Measurements from ENCODE around the gene DDX31.

Gene DDX31

DNA sequence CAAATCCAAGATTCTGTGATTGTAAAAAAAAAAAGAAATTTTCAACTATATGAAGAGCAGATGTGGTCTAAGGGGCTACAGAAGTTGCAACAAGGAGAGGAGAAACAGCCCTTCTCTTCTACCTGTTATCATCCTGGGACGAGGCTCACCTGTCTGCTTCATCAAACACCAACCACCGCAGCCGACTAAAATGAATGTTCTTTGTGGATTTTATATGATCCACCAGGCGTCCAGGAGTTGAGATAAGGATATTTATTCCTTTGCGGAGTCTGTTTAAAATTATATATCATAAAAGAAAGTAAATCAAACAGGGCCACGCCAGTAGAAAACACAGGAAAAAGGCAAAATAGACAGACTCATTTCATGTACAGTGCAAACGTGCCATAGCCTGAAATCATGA is 21.5 kb downstream of the DDX31 start:
- H3K9me3 ChIP-seq (ENCODE audit: insufficient read depth, low read depth, low read length), result no peaks in the 10 kb centered on the region
- no peak overlapping the region for H3K27ac ChIP-seq (ENCODE audit: low read depth, low read length)
- H3K36me3 ChIP-seq (ENCODE audit: insufficient read depth, low read length), result peaks cover 96% of the 10 kb centered on the region
- no peaks in the 10 kb centered on the region for H3K4me1 ChIP-seq (ENCODE audit: insufficient read depth, low read length)
- 90% methylated on average over 5 of the region's 7 CpGs for WGBS
- H3K27me3 ChIP-seq (ENCODE audit: insufficient read depth, low read length), result no peaks in the 10 kb centered on the region
- H3K9ac ChIP-seq (ENCODE audit: low read depth, low read length), result no peak overlapping the region
- no peak overlapping the region for H3K4me3 ChIP-seq (ENCODE audit: low read length)

DNA sequence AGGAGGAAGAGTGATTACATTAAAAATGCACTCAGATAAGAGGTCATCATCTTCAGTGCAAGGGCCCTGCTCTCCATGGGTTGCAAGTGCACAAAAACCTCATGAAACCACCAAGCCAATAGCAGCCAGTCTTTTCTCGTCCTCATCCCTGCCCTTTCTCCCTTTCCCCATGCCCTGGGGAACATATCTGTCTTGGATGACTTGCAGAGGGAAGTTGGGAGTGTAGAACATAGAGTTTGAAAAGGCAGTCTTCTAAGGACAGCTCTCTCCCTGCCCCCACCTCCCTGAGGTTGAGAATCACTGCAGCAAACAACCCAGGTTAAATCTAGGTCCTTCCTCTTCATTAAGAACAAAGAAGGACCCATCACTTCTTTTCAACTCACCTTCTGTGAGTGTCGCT is 22.0 kb downstream of the DDX31 start:
- Histone ChIP-seq H3K27ac (ENCODE audit: low read depth, low read length) (no peak overlapping the region), H3K36me3 (ENCODE audit: insufficient read depth, low read length) (peaks cover 100% of the 10 kb centered on the region), H3K4me3 (ENCODE audit: low read length) (no peak overlapping the region), H3K9ac (ENCODE audit: low read depth, low read length) (no peak overlapping the region), H3K9me3 (ENCODE audit: insufficient read depth, low read depth, low read length) (no peaks in the 10 kb centered on the region), H3K27me3 (ENCODE audit: insufficient read depth, low read length) (no peaks in the 10 kb centered on the region), H3K4me1 (ENCODE audit: insufficient read depth, low read length) (no peaks in the 10 kb centered on the region)
- WGBS, result 100% methylated on average over 2 of the region's 2 CpGs

DNA sequence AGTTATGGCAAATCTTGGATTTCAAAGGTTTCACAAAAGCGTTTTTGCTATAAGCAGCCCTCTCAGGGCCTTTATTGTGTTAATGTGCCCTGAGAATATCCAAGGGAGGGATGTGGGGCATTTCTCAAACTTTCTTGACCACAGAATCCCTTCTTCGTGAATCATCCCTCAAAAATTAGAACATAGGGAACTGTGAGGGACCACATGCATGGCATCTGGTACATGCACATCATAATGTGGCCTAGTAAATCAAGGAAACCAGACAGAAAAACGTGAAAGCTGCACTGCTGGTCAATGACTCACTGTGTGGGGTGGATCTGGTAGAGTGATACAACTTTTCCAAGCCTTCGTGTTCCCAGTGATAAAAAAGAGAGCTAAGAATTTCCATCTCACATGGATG is 22.4 kb downstream of the DDX31 start:
- Histone ChIP-seq H3K36me3 (ENCODE audit: insufficient read depth, low read length) (peaks cover 100% of the 10 kb centered on the region), H3K27ac (ENCODE audit: low read depth, low read length) (no peak overlapping the region), H3K27me3 (ENCODE audit: insufficient read depth, low read length) (no peaks in the 10 kb centered on the region), H3K9me3 (ENCODE audit: insufficient read depth, low read depth, low read length) (no peaks in the 10 kb centered on the region), H3K4me3 (ENCODE audit: low read length) (no peak overlapping the region), H3K4me1 (ENCODE audit: insufficient read depth, low read length) (no peaks in the 10 kb centered on the region), H3K9ac (ENCODE audit: low read depth, low read length) (no peak overlapping the region)
- WGBS, result 88% methylated on average over 4 of the region's 4 CpGs

DNA sequence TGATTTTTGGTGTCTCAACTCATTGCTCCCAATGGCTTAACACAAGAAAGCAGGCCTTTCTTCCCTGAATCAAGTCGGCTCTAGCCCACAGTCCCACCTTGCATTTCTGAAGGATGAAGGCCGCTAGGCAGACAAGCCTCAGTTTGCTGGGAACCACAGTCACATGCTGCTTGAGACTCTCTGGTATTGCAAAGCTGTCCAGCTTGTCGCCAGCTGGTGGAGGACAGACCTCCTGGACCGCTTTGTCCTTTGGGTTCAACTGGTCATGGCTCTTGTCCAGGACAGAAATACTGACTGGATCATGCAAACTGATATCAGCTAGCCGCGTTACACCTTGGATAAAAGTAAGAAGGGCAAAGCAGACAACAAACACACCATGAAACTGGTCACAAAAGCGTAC is 23.1 kb downstream of the DDX31 start:
- H3K27me3 ChIP-seq (ENCODE audit: insufficient read depth, low read length), result no peaks in the 10 kb centered on the region
- H3K36me3 ChIP-seq (ENCODE audit: insufficient read depth, low read length), result peaks cover 99% of the 10 kb centered on the region
- 94% methylated on average over 7 of the region's 7 CpGs for WGBS
- H3K27ac ChIP-seq (ENCODE audit: low read depth, low read length), result no peak overlapping the region
- H3K9ac ChIP-seq (ENCODE audit: low read depth, low read length), result no peak overlapping the region
- H3K4me1 ChIP-seq (ENCODE audit: insufficient read depth, low read length), result no peaks in the 10 kb centered on the region
- H3K4me3 ChIP-seq (ENCODE audit: low read length), result no peak overlapping the region
- no peaks in the 10 kb centered on the region for H3K9me3 ChIP-seq (ENCODE audit: insufficient read depth, low read depth, low read length)

DNA sequence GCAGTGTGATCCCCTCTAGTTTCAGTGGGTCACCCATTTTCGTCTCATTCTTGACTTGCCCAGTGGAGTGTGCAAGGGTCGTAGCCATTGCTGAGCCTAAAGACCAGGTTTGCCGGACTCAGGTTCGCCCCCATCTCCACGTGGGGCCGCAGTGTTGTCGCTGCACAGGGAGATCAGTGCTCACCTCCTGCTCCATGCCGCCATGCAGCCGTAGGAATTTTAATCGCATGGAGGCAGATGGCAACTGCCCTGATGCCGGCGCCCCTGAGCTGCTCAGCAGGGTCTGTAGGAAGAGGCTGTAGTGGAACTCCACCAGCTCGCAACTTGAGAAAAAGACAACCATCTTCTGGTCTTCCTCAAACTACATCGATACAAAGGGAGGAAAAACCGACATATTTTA is 24.1 kb downstream of the DDX31 start:
- Histone ChIP-seq H3K36me3 (ENCODE audit: insufficient read depth, low read length) (peaks cover 99% of the 10 kb centered on the region), H3K4me3 (ENCODE audit: low read length) (no peak overlapping the region), H3K27ac (ENCODE audit: low read depth, low read length) (no peak overlapping the region), H3K9me3 (ENCODE audit: insufficient read depth, low read depth, low read length) (no peaks in the 10 kb centered on the region), H3K4me1 (ENCODE audit: insufficient read depth, low read length) (no peaks in the 10 kb centered on the region), H3K9ac (ENCODE audit: low read depth, low read length) (no peak overlapping the region), H3K27me3 (ENCODE audit: insufficient read depth, low read length) (no peaks in the 10 kb centered on the region)
- WGBS, result 95% methylated on average over 15 of the region's 15 CpGs

DNA sequence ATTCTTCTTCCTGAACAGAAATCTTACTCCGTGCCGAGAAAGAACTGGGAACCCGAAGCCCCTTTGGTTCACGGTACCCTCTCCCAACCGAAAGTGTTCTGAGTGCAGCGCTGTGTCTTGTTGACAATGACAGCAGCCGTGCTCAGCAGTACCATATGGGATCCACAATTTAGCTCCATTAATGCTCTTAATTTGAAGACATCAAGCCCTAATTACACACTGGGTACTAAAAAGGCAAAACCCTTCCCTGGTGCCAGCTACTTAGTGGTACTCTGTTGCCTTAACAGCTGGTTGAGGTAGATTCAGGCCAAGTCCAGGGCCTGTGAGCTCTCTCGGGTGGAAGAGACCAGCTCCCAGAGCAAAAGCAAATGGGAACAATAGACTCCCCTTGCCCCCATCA is 24.5 kb downstream of the DDX31 start:
- WGBS, result 97% methylated on average over 8 of the region's 8 CpGs
- Histone ChIP-seq H3K27me3 (ENCODE audit: insufficient read depth, low read length) (no peaks in the 10 kb centered on the region), H3K36me3 (ENCODE audit: insufficient read depth, low read length) (peaks cover 99% of the 10 kb centered on the region), H3K27ac (ENCODE audit: low read depth, low read length) (no peak overlapping the region), H3K4me3 (ENCODE audit: low read length) (no peak overlapping the region), H3K9me3 (ENCODE audit: insufficient read depth, low read depth, low read length) (no peaks in the 10 kb centered on the region), H3K4me1 (ENCODE audit: insufficient read depth, low read length) (no peaks in the 10 kb centered on the region), H3K9ac (ENCODE audit: low read depth, low read length) (no peak overlapping the region)

DNA sequence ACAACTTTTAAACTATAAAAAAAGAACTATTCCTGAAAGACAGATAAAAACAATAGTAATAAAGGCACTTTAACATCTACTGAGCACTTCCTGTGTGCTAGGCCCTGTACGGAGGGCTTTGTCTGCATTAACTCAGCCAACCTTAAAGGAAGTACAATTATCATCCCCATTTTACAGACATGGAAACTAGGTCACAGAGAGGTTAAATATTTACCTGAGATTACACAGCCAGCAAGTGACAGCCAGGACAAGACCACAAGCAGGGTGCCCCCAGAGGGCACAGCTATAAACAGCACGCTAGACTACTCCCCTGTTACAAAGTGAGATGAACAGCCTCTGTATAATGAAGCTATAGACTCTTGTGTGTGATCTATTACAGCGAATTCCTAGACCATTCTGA is 25.5 kb downstream of the DDX31 start:
- Histone ChIP-seq H3K27me3 (ENCODE audit: insufficient read depth, low read length) (no peaks in the 10 kb centered on the region), H3K4me1 (ENCODE audit: insufficient read depth, low read length) (no peaks in the 10 kb centered on the region), H3K4me3 (ENCODE audit: low read length) (no peak overlapping the region), H3K9ac (ENCODE audit: low read depth, low read length) (no peak overlapping the region), H3K27ac (ENCODE audit: low read depth, low read length) (no peak overlapping the region), H3K9me3 (ENCODE audit: insufficient read depth, low read depth, low read length) (no peaks in the 10 kb centered on the region), H3K36me3 (ENCODE audit: insufficient read depth, low read length) (peaks cover 98% of the 10 kb centered on the region)
- WGBS, result 91% methylated on average over 3 of the region's 3 CpGs

DNA sequence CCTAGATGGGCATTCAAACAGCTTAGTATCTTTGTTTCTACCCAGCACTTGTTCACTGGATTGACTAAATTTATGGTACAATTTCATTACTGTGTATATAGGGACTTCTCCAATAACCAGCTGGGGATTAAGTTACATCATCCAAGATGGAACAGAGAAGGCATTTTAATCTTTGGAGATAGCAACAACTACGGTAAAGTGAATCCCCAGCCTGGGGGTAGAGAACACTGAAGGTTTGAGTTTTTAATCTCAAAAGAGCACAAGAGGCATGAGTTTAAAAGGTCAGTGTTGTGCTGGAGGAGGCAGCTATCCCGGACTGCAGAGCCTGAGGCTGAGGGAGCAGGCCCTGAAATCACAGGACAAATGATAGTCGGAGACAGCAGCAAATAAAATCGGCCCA is 28.6 kb downstream of the DDX31 start:
- Histone ChIP-seq H3K9me3 (ENCODE audit: insufficient read depth, low read depth, low read length) (no peaks in the 10 kb centered on the region), H3K9ac (ENCODE audit: low read depth, low read length) (no peak overlapping the region), H3K27me3 (ENCODE audit: insufficient read depth, low read length) (no peaks in the 10 kb centered on the region), H3K27ac (ENCODE audit: low read depth, low read length) (no peak overlapping the region), H3K36me3 (ENCODE audit: insufficient read depth, low read length) (peaks cover 95% of the 10 kb centered on the region), H3K4me3 (ENCODE audit: low read length) (no peak overlapping the region), H3K4me1 (ENCODE audit: insufficient read depth, low read length) (no peaks in the 10 kb centered on the region)
- 91% methylated on average over 4 of the region's 4 CpGs for WGBS

DNA sequence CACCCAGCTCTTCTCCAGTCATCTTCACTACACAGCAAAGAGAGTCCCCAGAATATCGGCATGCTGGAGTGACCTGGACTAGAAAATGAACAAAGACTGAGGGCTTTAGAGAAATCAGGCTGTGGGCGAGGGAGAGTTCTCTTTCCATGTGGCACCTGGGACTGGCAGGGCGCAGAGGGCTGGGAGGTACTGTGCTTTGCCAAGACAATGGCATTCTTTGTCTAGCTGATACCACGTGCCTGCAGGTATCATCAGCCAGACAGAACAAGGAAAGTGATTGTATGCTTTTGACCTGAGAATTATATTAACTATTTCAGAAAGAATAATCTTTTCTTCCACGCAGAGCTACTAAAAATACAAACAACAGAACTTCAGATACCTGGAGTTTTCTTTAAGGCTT is 30.5 kb downstream of the DDX31 start:
- Histone ChIP-seq H3K9me3 (ENCODE audit: insufficient read depth, low read depth, low read length) (no peaks in the 10 kb centered on the region), H3K4me1 (ENCODE audit: insufficient read depth, low read length) (no peaks in the 10 kb centered on the region), H3K36me3 (ENCODE audit: insufficient read depth, low read length) (peaks cover 80% of the 10 kb centered on the region), H3K9ac (ENCODE audit: low read depth, low read length) (no peak overlapping the region), H3K27ac (ENCODE audit: low read depth, low read length) (no peak overlapping the region), H3K27me3 (ENCODE audit: insufficient read depth, low read length) (no peaks in the 10 kb centered on the region), H3K4me3 (ENCODE audit: low read length) (no peak overlapping the region)
- 94% methylated on average over 5 of the region's 5 CpGs for WGBS

DNA sequence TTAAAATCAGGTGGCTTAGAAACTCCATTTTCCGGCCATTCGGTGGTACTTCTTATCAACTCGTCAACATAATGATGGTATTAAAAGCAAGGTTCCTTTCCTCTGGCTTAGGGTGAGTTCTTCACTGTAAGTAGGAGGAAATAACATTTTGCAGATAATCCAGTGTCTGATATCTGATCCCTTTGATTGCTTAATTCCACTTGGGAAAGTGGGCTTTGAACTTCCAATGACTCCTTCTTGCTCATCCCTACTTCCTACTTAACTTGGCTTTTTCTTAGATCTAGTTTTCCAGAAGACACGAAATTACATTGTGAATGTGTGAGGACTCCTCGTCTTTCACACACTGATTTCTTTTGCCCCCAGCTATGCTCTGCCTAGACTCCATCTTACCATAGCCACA is 31.5 kb downstream of the DDX31 start:
- Histone ChIP-seq H3K9me3 (ENCODE audit: insufficient read depth, low read depth, low read length) (no peaks in the 10 kb centered on the region), H3K27ac (ENCODE audit: low read depth, low read length) (no peak overlapping the region), H3K9ac (ENCODE audit: low read depth, low read length) (no peak overlapping the region), H3K36me3 (ENCODE audit: insufficient read depth, low read length) (peaks cover 69% of the 10 kb centered on the region), H3K4me3 (ENCODE audit: low read length) (no peak overlapping the region), H3K4me1 (ENCODE audit: insufficient read depth, low read length) (no peaks in the 10 kb centered on the region), H3K27me3 (ENCODE audit: insufficient read depth, low read length) (no peaks in the 10 kb centered on the region)
- 98% methylated on average over 5 of the region's 5 CpGs for WGBS

DNA sequence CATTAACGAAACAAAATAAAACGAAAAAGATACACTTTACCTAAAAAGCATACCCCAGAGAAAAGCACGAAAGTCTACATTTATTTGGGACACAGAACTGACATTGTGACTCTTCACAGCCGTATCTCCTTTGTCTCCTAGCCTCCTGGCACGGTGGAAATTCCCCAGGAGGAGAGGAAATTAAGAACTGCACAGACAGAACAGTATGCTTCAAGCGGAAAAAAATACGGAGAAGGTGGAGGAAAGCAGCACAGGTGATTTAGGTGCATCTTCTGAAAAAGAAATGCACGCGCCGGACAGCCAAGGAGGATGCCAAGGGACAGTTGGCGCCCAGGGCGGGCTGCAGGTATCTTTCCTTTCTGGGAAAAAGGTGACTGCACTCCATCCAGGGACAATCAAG is 32.0 kb downstream of the DDX31 start:
- Histone ChIP-seq H3K27ac (ENCODE audit: low read depth, low read length) (no peak overlapping the region), H3K4me1 (ENCODE audit: insufficient read depth, low read length) (no peaks in the 10 kb centered on the region), H3K4me3 (ENCODE audit: low read length) (no peak overlapping the region), H3K9ac (ENCODE audit: low read depth, low read length) (no peak overlapping the region), H3K9me3 (ENCODE audit: insufficient read depth, low read depth, low read length) (no peaks in the 10 kb centered on the region), H3K36me3 (ENCODE audit: insufficient read depth, low read length) (peaks cover 64% of the 10 kb centered on the region), H3K27me3 (ENCODE audit: insufficient read depth, low read length) (no peaks in the 10 kb centered on the region)
- whole genome bisulfite sequencing, result 95% methylated on average over 12 of the region's 12 CpGs

DNA sequence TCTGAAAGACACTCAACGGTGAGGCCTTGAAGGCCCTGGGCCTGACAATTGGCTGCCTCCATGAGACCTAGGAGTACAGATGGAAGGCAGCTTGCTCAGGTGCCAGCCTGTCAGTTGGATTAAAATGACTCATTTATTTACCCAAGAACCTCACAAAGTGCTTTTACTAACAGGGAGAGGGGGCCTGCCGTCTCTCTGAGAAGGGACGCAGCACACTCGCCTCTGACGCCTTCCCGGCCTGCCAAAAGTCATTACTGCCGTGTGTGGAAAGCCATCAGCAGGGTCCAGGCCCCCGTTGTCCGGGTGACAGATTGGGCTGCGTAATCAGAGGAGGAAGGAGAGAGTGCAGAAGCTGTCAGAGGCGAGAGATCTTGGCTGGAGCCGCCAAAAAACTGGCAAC is 32.4 kb downstream of the DDX31 start:
- Histone ChIP-seq H3K4me1 (ENCODE audit: insufficient read depth, low read length) (no peaks in the 10 kb centered on the region), H3K27ac (ENCODE audit: low read depth, low read length) (no peak overlapping the region), H3K27me3 (ENCODE audit: insufficient read depth, low read length) (no peaks in the 10 kb centered on the region), H3K4me3 (ENCODE audit: low read length) (no peak overlapping the region), H3K36me3 (ENCODE audit: insufficient read depth, low read length) (peaks cover 60% of the 10 kb centered on the region), H3K9me3 (ENCODE audit: insufficient read depth, low read depth, low read length) (no peaks in the 10 kb centered on the region), H3K9ac (ENCODE audit: low read depth, low read length) (no peak overlapping the region)
- 93% methylated on average over 12 of the region's 12 CpGs for WGBS
